Measurements from ENCODE around the gene GALNTL6.

GRCh38 chr4:173009129-173009823, 1196.1 kb downstream of the GALNTL6 start:
- TF ChIP-seq EZH2 (IDR thresholded peaks at IDR 0.05; ENCODE audit: insufficient read depth, poor library complexity, severe bottlenecking), result no peak
- TF ChIP-seq EZH2phosphoT487 (IDR thresholded peaks at IDR 0.05; ENCODE audit: insufficient read depth, low read depth), result no peak
